Endothelial cell (in vitro differentiated cells): ENCODE results near the gene KRT34. TPM values are rescaled to one million over a fixed set of nuclear protein-coding genes. Genes with fewer than 3 reads are reported as not detected.

ENCODE experiments used
- DNase-seq: peaks from one replicate; pipeline ENCODE4 v3.0.0; 2021; ENCODE audit warnings: low spot score
- H3K27ac Mint-ChIP-seq: one replicate; pipeline ENCODE4 v1.8.0; 2021; ENCODE audit warnings: mixed read lengths, inconsistent platforms; ENCODE audit not compliant: unreplicated experiment
- H3K27me3 Mint-ChIP-seq: one replicate; pipeline ENCODE4 v1.8.0; 2021; ENCODE audit warnings: mild to moderate bottlenecking, moderate library complexity, mixed read lengths, inconsistent platforms; ENCODE audit not compliant: unreplicated experiment
- H3K36me3 Mint-ChIP-seq: one replicate; pipeline ENCODE4 v1.8.0; 2021; ENCODE audit warnings: mild to moderate bottlenecking, low read depth, mixed read lengths, inconsistent platforms; ENCODE audit not compliant: unreplicated experiment
- H3K4me1 Mint-ChIP-seq: one replicate; pipeline ENCODE4 v1.8.0; 2021; ENCODE audit warnings: mild to moderate bottlenecking, mixed read lengths, inconsistent platforms; ENCODE audit not compliant: unreplicated experiment
- H3K4me3 Mint-ChIP-seq: one replicate; pipeline ENCODE4 v1.8.0; 2021; ENCODE audit warnings: mild to moderate bottlenecking, mixed read lengths, inconsistent platforms; ENCODE audit not compliant: unreplicated experiment
- H3K9me3 Mint-ChIP-seq: one replicate; pipeline ENCODE4 v1.8.0; 2021; ENCODE audit warnings: mixed read lengths, inconsistent platforms; ENCODE audit not compliant: unreplicated experiment
- total RNA-seq: library from RNA; stranded (reverse); fragmentation: NEBNext Ultra II Directional; extraction: Animal tissue kit (Norgen Biotek cat#: 25700); gene quantifications from one replicate; pipeline ENCODE4 v1.2.1, GENCODE V29; 2021; ENCODE audit not compliant: unreplicated experiment
- TF ChIP-seq, protein P1 (sequence below): fragments of 200-600 bp; sonication (generic); IDR thresholded peaks from one replicate; pipeline ENCODE4 v1.5.0; 2021; ENCODE audit warnings: antibody characterized with exemption; ENCODE audit not compliant: unreplicated experiment

Gene KRT34
- total RNA-seq, 1 donor from 2014 or later = not detected

- Mint-ChIP-seq H3K4me3 (no peak overlapping the region), H3K27ac (no peak overlapping the region), H3K27me3 (peaks cover 1% of the 10 kb centered on the region), H3K4me1 (no peaks in the 10 kb centered on the region), H3K9me3 (no peaks in the 10 kb centered on the region), H3K36me3 (no peaks in the 10 kb centered on the region)
- DNase-seq = no peak
- TF ChIP-seq, protein P1, sequence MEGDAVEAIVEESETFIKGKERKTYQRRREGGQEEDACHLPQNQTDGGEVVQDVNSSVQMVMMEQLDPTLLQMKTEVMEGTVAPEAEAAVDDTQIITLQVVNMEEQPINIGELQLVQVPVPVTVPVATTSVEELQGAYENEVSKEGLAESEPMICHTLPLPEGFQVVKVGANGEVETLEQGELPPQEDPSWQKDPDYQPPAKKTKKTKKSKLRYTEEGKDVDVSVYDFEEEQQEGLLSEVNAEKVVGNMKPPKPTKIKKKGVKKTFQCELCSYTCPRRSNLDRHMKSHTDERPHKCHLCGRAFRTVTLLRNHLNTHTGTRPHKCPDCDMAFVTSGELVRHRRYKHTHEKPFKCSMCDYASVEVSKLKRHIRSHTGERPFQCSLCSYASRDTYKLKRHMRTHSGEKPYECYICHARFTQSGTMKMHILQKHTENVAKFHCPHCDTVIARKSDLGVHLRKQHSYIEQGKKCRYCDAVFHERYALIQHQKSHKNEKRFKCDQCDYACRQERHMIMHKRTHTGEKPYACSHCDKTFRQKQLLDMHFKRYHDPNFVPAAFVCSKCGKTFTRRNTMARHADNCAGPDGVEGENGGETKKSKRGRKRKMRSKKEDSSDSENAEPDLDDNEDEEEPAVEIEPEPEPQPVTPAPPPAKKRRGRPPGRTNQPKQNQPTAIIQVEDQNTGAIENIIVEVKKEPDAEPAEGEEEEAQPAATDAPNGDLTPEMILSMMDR = no peak
Measured at GRCh38 chr17:41413982-41414381, 31.9 kb upstream of the KRT34 start.

GRCh38 chr17:41413353-41413957 lies 31.3 kb upstream of the KRT34 start:
- no peak overlapping the region for H3K27ac Mint-ChIP-seq
- H3K36me3 Mint-ChIP-seq = no peaks in the 10 kb centered on the region
- no peak for DNase-seq
- H3K27me3 Mint-ChIP-seq = peaks cover 1% of the 10 kb centered on the region
- no peak overlapping the region for H3K4me3 Mint-ChIP-seq
- H3K9me3 Mint-ChIP-seq = no peaks in the 10 kb centered on the region
- H3K4me1 Mint-ChIP-seq = no peaks in the 10 kb centered on the region
- TF ChIP-seq, protein P1 = no peak

DNA sequence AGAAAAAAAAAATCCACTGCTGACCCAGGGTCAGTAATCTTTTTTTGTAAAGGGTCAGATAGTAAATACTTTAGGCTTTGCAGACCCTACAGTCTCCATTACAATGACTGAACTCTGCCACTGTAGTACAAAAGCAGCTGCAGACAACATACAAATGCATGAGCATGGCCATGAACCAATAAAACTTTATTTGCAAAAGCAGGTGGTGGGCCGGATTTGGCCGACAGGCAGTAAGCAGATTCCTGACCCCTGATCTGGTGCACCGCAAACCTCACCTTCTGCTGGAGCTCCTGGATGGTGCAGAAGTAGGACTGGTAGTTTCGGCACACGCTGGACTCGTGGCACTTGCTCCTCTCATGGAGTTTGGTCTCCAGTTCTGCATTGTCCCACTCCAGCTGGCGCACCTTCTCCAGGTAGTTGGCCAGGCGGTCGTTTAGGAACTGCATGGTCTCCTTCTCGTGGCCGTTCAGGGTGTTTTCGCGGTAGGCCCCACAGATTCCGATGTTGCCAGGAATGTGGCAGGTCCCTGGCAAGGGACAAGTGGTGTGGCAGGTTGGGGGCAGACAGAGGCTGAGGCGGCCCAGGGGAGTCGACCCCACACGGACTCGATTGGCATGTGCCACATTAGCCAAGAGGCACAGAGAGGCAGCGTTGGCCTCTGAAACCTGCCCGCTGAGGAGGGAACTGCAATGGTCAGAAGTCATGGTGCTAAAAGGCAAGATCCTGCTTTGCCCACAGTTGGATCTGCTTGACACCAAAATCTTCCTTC lies 29.1 kb upstream of the KRT34 start:
- Mint-ChIP-seq H3K27ac (no peak overlapping the region), H3K9me3 (no peaks in the 10 kb centered on the region), H3K36me3 (no peaks in the 10 kb centered on the region), H3K27me3 (peaks cover 1% of the 10 kb centered on the region), H3K4me1 (no peaks in the 10 kb centered on the region), H3K4me3 (no peak overlapping the region)
- no peak for DNase-seq
- TF ChIP-seq, protein P1 = no peak

DNA sequence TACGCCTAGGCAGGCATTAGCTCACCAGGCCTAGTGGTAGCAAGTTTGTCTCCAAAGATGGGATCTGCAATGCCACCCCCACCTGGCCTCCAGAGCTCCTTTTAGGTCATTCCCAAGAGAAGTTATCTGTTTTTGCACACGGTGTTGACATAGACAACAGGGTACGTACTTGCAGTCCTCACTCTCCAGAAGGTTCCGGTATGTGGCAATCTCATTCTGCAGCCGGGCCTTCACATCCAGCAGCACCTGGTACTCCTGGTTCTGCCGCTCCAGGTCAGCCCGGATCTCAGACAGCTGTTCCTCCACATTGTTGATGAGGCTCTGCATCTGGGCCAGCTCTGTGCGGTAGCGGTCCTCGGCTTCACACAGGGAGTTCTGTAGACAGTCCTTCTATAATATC lies 25.1 kb upstream of the KRT34 start:
- Mint-ChIP-seq H3K36me3 (no peaks in the 10 kb centered on the region), H3K4me3 (no peak overlapping the region), H3K9me3 (no peaks in the 10 kb centered on the region), H3K4me1 (no peaks in the 10 kb centered on the region), H3K27me3 (peaks cover 1% of the 10 kb centered on the region), H3K27ac (no peak overlapping the region)
- TF ChIP-seq, protein P1 = no peak
- no peak for DNase-seq

GRCh38 chr17:41406205-41406604 lies 24.1 kb upstream of the KRT34 start:
- Mint-ChIP-seq H3K27ac (no peak overlapping the region), H3K4me1 (no peaks in the 10 kb centered on the region), H3K9me3 (no peaks in the 10 kb centered on the region), H3K27me3 (peaks cover 1% of the 10 kb centered on the region), H3K4me3 (no peak overlapping the region), H3K36me3 (no peaks in the 10 kb centered on the region)
- TF ChIP-seq, protein P1 = no peak
- no peak for DNase-seq
